Neural progenitor cell (in vitro differentiated cells): ENCODE data around the gene SLC22A23.

ENCODE experiments used
- EZH2 ChIP-seq: fragments of 200-600 bp; sonication (generic); IDR thresholded peaks from 2 replicates; pipeline ENCODE4 v1.6.1; 2017; ENCODE audit warnings: antibody characterized with exemption, mild to moderate bottlenecking, moderate library complexity
- EZH2phosphoT487 ChIP-seq: fragments of 200-600 bp; sonication (generic); IDR thresholded peaks from 2 replicates; pipeline ENCODE4 v1.6.1; 2017; ENCODE audit warnings: antibody characterized with exemption
- TF ChIP-seq, protein P1 (sequence below): fragments of 200-600 bp; sonication (generic); IDR thresholded peaks from 2 replicates; pipeline ENCODE4 v1.5.1; 2017; ENCODE audit warnings: antibody characterized with exemption, mild to moderate bottlenecking

DNA sequence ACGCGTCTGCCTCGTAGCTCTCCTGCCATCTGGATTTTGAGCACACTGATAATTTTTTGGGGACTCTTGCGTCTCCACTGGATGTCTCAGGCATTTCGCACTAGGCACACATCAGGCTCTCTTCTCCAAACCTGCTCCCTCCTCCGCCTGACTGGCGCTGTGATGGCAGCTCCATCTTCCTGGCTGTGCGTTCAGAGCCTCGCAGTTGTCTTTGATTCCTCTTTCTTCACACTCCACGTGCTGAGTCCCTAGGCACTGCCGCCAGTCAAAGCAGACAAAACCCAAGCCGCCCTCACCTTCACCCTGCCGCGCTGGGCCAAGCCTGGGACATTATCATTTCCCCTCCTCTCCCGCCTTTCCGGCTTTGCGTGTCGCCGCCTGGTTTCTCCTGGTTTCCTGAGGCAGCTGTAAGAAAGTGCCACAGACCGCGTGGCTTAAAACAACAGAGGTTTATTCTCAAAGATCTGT lies 197.3 kb downstream of the SLC22A23 start:
- TF ChIP-seq, protein P1, sequence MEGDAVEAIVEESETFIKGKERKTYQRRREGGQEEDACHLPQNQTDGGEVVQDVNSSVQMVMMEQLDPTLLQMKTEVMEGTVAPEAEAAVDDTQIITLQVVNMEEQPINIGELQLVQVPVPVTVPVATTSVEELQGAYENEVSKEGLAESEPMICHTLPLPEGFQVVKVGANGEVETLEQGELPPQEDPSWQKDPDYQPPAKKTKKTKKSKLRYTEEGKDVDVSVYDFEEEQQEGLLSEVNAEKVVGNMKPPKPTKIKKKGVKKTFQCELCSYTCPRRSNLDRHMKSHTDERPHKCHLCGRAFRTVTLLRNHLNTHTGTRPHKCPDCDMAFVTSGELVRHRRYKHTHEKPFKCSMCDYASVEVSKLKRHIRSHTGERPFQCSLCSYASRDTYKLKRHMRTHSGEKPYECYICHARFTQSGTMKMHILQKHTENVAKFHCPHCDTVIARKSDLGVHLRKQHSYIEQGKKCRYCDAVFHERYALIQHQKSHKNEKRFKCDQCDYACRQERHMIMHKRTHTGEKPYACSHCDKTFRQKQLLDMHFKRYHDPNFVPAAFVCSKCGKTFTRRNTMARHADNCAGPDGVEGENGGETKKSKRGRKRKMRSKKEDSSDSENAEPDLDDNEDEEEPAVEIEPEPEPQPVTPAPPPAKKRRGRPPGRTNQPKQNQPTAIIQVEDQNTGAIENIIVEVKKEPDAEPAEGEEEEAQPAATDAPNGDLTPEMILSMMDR: no peak
- TF ChIP-seq EZH2phosphoT487: no peak
- TF ChIP-seq EZH2: no peak
